Activated CD8-positive, alpha-beta memory T cell treated with anti-CD3 and anti-CD28 coated beads, Interleukin-2, amount 50 U/mL, for 24 hours (primary cell): Measurements from ENCODE around the gene ABCG1.

Experiments used
- DNase-seq: peaks from one replicate; pipeline ENCODE4 v3.0.0-alpha.2; 2020; ENCODE audit errors: extremely low read depth

Gene ABCG1

GRCh38 chr21:42266971-42267556, 48.1 kb downstream of the ABCG1 start:
- DNase-seq = no peak

GRCh38 chr21:42269386-42269785, 50.4 kb downstream of the ABCG1 start:
- DNase-seq = no peak

GRCh38 chr21:42271065-42271464, 52.1 kb downstream of the ABCG1 start:
- no peak for DNase-seq

GRCh38 chr21:42272109-42272962, 53.4 kb downstream of the ABCG1 start:
- DNase-seq = no peak

GRCh38 chr21:42272984-42273600, 54.2 kb downstream of the ABCG1 start:
- DNase-seq = no peak

GRCh38 chr21:42276076-42276475, 57.1 kb downstream of the ABCG1 start:
- DNase-seq = no peak

- DNase-seq = no peak
Measured at GRCh38 chr21:42276526-42277154, 57.7 kb downstream of the ABCG1 start.

GRCh38 chr21:42277593-42277992, 58.7 kb downstream of the ABCG1 start:
- no peak for DNase-seq

- no peak for DNase-seq
Measured at GRCh38 chr21:42278451-42279149, 59.7 kb downstream of the ABCG1 start.

- no peak for DNase-seq
Measured at GRCh38 chr21:42279341-42279871, 60.5 kb downstream of the ABCG1 start.

- DNase-seq = no peak
Measured at GRCh38 chr21:42279888-42280287, 60.9 kb downstream of the ABCG1 start.

GRCh38 chr21:42280356-42281180, 61.6 kb downstream of the ABCG1 start:
- no peak for DNase-seq

- DNase-seq = no peak
Measured at GRCh38 chr21:42281181-42281680, 62.3 kb downstream of the ABCG1 start.

- DNase-seq = no peak
Measured at GRCh38 chr21:42282021-42282420, 63.1 kb downstream of the ABCG1 start.

GRCh38 chr21:42282715-42283114, 63.8 kb downstream of the ABCG1 start:
- DNase-seq = no peak

- no peak for DNase-seq
Measured at GRCh38 chr21:42285569-42286245, 66.8 kb downstream of the ABCG1 start.

GRCh38 chr21:42286416-42286815, 67.5 kb downstream of the ABCG1 start:
- DNase-seq = no peak

- no peak for DNase-seq
Measured at GRCh38 chr21:42287193-42288083, 68.5 kb downstream of the ABCG1 start.

GRCh38 chr21:42288962-42289361, 70.0 kb downstream of the ABCG1 start:
- DNase-seq = no peak
